ENCODE measurements around the gene SPAG17.

SPAG17 gene

DNA sequence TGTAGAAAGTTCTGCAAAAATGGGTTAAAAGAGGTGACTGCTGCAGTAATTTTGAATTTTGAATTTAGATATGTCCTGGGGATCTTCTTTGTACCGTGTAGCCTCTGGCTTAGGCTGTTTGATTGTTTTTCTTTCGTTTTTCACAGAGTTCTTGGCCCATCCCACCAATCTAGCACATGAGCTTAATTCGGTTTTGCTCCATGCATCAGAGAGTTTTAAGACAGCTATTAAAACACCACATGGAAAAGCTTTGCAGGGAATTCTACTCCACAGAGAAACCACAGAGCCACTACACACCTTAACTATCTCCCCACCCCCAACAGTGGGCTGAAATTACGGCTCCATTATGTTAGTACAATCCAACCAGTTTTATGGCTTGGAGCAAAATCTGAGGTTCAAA lies 25.5 kb downstream of the SPAG17 start:
- no peak for DNase-seq

DNA sequence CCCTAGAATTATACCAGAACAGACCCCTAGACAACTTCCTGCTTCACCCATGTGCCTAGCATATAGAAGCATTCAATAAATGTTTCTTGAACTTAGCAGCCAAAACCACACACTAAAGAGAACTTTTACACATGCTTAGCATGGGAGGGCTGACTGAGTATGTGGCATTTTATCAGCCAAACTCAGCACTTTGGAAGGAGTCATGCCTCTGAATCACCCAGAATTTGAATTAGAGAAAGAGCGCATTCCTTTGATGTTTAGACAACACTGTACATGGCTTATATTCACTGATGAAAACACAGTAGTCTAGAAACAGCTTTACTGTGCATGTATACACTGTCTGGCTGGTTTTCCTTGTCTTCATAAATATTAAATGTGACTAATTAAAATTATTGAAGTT lies 26.1 kb downstream of the SPAG17 start:
- no peak for DNase-seq

DNA sequence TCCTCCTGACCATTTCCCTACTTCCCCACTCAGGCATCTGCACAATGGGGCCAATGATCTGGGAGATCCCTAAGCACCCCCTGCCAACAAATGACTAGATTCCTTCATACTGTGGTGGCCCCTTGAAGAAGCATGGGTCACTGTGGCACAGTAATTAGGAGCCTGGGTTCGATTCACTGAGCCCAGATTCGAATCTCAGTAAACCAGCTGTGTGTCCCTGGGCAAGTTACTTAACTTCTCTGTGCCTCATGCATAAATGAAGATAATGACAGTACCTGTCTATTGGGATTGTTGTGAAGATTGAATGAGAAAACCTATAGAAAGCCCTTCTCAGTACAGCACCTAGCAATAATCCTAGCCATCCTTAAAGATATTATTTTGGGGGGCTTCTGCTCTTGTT lies 27.5 kb downstream of the SPAG17 start:
- no peak for DNase-seq

DNA sequence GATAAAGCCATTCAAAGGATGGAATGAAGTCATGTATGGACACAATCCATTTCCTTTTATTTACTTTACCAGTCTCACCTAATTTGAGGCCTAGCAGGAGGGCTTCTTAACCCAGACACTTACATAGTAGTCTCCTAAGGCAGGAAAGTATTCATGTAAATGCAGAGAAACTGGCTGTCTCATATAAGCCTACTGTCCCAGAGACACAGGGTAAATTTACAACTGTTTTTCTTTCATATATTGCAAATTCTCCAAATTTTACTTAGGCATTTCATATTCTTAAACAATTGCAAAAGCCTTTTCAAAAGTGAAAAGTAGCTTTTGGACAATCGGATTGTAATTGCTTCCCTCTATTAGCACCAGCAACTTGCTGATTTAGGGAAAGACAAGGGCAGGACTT lies 29.9 kb downstream of the SPAG17 start:
- no peak for DNase-seq

DNA sequence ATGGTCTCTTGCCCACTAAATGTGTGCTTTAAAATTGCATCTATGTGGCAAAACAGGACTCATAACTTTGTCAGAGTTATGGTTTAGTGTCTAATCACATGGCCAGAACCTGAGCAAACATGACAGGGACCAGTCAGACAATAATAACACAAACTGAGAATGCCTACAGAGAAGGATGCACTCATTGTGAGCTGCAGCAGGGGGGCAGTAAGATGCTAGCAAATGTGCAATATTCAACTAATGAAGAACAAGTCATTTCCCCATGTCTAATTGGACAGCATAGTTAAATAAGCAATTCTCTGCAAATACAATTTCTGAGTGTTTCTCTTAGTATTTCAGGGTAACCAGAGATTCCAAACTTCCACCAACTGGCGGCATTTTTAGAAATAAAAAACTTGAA lies 30.8 kb downstream of the SPAG17 start:
- DNase-seq: no peak

DNA sequence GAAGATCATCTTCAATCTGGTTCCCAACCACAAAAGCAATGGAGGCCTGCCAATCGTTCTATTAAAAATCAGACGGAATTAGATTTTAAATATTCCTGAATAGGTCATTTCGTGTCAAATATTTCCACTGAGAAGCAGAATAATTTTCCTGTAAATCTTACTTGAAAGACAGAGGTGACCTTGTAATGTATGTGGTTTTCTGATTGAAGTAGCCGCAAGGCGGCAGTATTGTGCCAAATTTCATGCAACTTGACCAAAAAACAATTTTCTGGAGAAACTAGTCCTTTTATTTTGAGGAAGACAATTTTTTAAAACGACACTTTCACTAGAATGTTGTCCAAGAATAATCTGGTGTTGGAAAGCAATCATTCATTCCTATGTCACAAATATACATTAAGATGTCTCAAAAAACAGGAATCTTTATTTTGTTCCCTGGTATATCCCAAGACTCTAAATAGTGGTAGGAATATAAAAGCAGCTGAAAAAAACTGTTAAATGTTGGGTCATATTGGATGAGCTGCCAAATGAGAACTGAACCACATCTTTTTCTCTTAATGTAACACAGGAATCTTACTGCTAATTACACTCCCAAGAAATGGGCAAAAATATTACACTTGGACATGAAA lies 33.6 kb downstream of the SPAG17 start:
- no peak for DNase-seq

DNA sequence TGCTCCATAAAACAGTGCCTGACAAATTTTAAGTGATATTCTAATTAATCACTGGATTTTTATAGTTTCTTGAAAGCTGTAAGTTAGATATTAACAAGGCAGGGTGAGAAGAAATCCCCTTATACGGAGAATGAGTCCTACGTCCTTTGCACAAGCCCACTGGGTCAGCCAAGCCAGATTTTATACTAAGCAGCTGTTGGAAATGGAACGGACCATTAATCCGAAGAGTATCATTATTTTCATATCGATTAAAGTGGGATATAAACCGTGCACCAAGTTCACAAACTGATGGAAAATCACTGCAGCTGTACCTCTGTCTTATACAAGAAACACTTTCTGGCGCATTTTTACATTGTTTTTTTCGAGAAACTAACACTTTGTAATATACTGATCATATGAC lies 35.2 kb downstream of the SPAG17 start:
- no peak for DNase-seq

DNA sequence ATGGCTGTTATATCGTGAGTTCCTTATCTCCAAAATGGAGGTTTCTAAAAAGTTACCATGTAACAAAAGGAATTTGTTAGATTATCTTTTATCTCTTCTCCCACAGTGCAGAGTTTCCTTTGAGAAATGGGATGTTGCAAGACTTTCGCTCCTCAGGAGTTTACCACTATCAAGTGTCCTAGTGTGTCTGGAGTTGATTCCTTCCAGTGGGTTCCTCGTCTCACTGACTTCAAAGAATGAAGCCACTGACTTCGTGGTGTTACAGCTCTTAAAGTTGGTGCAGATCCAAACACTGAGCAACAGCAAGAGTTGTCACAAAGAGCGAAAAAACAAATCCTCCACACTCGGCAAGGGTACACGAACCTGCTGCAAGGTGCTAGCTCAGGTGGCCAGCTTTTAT lies 37.0 kb downstream of the SPAG17 start:
- DNase-seq: no peak

DNA sequence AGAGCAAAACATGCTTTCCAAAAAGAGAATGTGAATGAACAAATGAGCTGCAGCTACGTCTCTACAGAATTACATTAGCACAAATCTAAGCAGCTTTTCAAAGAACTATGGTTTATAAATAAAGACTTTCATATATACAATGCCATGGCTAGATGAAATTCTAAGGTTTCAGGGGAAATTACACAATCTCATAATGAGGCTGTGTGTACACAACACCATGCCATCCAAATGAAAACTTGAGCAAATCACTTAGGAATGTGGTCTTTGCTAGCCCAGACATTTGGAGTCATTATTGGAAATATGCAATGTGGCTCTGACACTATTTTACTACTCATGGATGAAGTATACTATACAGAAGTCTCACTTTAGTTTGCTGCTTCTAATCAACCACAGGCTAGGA lies 37.5 kb downstream of the SPAG17 start:
- DNase-seq: no peak

DNA sequence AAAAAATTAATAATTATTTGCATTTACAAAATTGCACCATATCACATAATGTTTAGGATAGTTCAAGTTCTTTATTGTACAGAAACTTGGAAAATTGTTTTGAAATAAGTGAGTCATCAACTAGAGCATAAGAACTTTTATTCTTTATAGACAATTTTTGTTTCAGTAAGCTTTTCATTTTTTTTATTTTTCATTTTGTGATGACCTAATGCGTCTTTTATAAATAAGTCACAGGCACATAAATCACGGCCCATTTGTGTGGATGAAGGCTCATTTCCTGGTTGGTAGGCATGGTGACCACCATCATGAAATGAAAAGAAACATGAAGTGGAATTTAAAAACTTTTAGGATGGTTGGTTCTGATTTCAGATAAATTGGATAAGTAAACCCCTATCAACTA lies 39.3 kb downstream of the SPAG17 start:
- no peak for DNase-seq

DNA sequence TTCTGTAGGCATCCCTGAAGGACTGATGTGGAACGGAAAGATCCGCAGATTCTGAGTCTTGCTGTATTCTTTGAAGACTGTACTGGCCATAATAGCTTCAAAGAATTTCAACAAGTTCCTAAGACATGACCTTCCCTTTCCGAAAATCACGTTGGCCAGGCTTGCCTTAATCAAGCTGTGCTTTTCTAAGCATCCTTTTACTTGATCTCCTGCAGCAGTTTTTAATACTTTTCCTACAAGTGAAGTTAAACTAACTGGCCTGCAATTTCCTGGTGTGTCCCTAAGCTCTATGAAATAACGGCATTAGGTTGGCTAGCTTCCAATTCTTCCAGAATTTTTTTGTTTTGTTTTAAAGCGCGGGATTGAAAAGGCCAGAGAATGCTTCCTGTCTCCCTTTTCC lies 40.3 kb downstream of the SPAG17 start:
- no peak for DNase-seq

DNA sequence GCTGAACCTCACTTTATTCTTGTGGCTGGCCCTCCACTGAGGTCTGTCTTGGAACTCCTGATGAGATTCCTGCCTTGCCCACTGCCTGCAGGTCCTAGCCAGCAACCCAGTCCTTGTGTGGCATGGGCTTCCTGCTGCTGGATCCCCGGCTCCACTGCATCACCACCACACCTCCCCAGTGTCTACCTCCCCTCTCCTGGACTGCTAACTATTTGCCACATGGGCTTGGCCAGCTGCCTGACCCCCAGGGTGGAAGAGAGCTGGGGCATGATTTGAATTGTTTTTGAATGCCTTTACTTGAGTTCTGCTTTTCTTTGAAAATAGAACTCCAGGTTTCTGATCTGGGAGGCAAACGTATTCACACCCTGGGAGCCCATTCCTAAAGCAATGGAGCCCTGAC lies 41.2 kb downstream of the SPAG17 start:
- no peak for DNase-seq

DNA sequence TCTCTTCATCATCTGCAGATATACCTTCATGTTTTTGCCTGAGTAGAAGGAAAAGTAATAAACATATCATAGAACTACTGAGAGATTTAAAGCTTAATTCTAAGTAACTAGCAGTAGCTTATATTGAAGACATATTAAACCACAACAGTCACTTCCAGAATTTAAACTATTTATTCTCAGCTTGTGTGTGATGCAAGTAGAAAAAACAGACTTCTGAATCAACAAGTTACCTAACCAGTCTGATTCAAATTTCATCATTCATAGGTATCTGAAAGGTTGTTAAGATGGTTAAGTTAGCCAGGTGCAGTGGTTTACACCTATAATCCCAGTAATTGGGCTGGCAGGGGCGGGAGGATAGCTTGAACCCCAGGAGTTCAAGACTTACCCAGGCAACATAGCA lies 41.9 kb downstream of the SPAG17 start:
- no peak for DNase-seq

DNA sequence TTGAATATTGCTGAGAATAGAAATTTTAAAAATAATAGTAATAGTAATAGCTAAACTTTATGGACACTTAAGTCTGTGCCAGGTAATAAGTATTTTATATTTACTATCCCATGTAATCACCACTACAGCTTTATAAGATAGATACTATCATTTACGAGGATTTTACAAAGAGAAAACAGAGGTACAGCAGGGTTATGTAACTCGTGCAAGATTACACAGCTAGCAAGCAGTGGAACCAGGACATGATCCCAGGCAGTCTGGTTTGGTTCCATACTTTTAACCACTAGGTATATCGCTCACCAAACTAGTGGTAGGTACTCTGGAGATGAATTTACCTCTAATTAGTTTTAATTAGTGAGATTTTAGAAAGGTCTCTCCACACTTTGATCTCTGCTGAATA lies 42.5 kb downstream of the SPAG17 start:
- DNase-seq: no peak

DNA sequence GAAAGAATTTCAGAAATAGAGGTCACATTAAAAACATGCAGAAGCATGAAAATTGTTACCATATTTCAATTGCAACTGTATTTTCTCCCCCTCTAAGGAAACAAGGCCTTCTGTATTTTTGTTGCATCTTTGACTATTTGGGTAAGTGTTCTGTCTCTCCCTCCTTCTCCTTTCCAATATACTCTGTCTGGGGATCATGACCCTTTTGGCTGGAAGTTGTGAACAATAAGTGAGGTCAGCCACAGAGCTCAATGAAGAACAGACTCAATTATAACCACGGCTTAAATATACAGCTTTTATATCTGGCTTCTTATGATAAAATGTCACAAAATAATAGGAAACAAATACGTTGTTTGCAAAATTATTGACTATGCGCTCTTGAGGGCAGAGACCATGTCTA lies 47.1 kb downstream of the SPAG17 start:
- no peak for DNase-seq

DNA sequence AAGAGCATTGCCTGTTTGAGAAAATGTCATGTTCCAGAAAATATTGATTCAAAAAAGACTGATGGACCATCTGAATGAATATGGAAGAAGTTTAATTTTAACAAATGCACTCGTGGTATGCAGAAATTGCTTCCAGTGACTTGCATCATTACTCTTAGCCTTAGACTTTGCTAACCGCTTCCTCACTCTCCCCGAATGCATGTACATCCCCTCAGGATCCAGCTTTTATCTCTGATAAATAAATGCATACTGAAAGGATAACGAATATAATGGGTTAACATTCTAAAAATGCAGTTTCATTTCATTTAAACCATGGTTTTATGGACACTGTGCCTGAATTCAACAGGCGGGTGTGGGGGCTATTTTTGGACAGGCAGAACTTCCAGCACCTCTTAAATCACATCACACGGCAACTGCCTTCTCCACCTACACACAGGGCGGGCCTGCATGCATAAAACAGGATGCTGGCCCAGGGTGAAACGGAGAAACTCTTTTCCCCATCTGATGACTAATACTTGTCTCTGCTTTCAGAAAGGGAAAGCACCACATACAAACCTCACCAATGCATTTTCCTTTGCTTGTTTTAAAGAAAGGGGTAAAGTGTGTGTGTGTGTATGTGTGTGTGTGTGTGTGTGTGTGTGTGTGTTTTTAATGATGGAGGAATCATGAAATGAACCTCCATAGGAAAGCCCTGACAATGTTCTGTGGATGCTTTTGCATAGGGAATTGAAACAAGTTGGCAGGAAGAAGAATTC lies 48.7 kb downstream of the SPAG17 start:
- DNase-seq: no peak

DNA sequence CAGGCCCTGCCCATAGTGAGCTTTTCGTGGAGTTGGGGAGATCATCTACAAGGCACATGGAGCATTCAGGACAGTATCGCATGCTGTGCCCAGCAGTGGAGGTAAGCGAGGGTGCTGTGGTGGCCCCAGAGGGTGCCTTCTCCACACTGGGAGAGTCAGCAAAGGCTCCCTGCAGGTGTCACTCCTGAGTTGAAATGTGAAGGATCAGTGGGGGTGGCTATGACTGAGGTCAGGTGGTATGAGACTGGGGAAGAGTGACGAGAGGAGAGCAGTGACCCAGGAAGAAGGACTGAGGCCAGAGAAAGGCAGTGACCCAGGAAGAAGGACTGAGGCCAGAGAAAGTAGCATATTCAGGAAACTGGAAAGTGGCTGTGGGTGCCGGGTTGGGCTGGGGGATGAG lies 53.0 kb downstream of the SPAG17 start:
- DNase-seq: no peak

DNA sequence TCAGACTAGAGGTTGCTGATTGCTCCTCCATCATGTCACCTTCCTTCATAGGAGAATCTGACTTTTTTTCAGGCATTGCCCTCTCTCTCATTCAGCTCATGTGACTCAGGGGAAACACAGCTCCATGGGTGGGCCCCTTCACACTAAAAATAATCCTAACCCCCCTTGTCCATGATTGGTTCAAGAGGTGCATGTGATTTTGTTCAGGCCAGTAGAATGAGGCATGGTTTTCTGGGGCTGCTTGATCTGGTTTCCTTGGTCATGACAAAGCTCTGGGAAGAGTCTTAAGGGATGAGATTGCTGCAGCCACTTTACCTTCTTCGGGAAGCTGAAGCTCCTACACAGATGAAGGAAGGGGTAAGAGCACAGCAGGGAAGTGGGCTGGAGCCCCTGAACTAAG lies 56.3 kb downstream of the SPAG17 start:
- DNase-seq: no peak

DNA sequence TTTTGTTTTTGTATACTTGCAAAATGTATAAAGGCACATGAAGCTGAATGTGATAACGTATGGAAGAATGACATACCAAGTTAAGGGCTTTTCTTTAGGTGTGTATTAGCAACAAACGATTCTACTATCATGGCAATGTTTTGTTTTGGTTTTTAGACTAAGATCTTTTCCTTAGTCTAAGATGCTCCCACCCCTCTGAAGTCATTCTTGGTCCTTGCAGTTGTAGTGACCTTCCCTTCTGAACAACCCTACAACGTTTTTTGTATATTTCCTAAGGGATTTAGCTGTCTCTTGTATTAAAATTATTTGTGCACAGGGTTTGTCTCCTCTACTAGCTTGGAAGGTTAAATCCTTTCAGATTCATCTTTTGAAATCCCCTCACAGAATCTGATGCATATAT lies 61.0 kb downstream of the SPAG17 start:
- DNase-seq: no peak

DNA sequence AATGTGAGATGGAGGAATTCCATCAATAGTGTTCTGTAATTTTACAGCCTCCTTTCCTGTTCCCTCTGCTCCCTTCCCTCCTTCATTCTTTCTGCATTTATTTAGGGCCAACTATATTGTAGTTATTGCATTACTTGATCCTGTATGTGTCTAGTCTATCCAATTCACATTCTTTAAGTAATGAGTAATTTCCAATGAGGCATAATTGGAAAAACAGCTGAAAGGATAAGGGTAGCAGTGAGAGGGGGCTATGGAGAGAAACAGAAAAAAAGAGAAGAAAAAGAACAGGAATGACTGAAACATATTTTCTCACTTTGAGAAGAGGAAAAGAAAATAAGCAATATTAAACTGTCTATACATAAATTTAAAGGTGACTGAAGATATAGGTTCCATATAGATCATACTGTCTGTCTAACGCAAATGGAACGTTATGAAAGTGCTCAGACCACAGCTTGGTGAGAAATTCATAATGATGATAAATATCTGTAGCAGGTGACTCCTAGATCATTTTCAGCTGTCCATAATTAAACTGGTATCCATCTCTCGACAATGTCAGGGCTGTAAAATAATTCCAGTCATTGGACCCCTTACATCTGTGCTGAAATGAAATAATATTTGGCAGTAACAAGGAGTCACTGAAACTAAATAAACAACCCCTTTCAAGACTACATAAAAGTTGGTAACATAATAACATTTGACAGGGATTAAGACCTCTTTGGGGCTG lies 61.8 kb downstream of the SPAG17 start:
- no peak for DNase-seq

DNA sequence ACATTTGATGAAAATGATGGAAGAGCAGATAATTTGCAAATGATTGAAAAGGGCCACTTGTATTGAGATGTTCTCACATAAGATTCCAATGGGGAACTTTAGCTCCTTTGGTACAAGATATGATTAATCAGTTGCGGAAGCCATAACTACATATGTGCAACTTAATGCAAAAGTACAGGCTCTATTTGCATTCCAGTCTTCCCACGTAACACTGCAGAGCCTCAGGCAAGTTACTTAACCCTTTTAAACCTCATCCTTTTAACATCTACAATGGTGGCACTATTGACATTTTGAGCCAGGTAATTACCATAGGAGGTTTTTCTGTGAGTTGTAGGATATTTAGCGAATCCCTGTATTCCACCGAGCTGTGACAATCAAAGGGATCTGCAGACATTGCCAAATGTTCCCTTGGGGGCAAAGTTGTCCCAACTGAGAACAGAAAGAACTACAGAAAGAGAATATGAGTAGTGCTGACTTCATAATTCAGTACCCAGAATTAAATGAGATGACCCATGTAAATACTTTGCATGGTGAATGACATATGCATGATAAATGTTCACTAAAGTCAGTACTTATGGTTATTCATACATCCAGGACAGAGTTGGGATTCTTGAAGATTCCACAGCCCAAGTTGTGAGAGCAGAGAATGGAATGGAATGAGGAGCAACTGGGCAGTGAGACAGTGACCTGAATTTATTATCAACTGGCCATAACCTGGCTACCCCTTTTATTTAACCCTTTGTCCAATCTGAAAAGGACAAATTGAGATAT lies 62.6 kb downstream of the SPAG17 start:
- no peak for DNase-seq

DNA sequence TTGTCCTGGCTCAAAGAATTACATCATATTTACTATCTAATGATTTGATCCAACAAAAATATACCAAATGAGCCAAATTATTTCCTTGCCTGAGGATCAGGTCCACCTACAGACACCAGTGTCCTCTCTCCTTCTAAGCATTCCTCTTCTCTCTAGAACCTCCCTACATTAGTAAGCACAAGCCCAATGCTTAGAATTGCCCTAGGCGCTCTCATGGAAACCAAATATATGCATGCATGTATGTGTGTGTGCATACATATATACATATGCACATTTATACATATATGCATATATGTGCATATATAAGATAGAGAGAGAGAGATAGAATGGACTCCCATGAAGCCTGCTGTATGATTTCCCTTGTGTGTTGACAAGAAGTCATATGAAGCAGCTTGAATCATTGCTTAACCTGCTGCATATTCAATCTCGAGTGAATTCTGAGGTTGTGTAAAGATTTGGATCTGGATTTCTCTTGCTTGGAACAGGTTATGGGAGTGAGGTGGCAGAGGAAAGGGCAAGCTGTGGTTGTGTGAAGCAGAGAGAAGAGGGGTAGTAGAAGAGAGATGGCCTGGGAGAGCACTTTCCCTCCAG lies 66.1 kb downstream of the SPAG17 start:
- no peak for DNase-seq

DNA sequence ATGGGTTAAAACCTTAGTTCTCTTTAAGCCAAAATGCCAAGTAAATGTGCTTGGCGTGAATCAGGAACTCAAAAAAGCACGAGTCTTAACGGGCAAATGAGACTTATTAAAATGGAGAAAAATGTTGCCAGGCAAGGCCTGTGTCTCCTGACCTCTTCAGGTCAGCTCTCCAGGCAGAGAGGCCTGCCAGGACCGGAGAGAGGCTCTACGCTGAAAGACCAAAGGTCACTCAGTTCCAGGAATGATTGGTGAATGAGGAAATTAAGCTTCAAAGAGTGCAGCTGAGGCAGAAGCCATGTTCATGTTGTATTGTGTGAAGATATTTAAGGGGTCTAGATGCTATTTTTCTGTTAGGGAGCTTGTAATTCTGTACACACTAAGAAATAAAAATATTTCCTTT lies 66.6 kb downstream of the SPAG17 start:
- no peak for DNase-seq
